Activated CD4-positive, alpha-beta T cell treated with anti-CD3 and anti-CD28 coated beads for 24 hours (primary cell): Measurements from ENCODE around the gene C19orf53.

ENCODE experiments used
- DNase-seq, 2 donors: peaks; one replicate each; pipeline ENCODE4 v3.0.0-alpha.2; 2020; ENCODE audit warnings: low read depth in 2 of 2

C19orf53 gene

DNA sequence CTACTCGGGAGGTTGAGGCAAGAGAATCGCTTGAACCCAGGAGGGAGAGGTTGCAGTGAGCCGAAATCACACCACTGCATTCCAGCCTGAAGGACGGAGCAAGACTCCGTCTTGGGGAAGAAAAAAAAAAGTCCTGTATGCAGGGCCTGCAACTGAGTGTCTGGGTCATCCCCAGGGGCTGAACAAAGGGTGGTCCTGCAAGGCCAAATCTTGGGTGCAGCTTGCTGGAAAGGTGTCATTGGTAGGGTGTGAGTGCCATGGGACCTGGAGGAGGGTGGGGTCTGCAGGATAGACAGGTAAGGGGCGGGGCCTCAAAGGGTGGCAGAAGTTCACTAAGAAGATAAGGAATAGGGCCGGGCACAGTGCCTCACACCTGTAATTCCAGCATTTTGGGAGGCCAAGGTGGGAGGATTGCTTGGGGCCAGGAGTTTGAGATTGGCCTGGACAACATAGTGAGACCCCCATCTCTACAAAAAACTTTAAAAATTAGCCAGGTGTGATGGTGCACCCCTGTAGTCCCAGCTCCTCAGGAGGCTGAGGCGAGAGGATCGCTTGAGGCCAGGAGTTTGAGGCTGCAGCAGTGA is 52.5 kb downstream of the C19orf53 start:
- no peak for DNase-seq

DNA sequence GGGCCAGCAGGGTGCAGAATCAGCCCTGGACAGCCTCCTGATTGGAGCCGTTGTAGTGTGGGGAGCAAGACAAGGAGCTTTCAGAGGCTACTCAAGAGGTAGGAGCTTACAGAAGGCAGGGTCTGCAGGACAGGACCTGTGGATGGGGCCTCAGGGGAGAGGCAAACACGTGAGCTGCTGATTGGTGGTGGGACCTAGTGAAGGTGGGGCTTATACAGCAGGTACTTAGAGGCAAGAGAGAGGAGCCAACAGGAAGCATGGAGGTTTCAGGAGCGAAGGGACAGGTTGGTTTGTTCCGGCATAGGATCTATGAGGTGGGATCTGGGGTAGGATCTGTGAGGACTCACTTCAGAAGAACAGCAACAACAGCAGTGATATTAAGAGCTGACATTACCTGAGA is 53.4 kb downstream of the C19orf53 start:
- no peak for DNase-seq
